Liver (tissue), 3 donors: ENCODE results near the gene PTGES.

ENCODE experiments used
- CTCF ChIP-seq: fragments of 150-350 bp; IDR thresholded peaks from 2 replicates; pipeline ENCODE4 v1.5.1; 2017; ENCODE audit warnings: improper control_type of control experiment, low read depth, low read length; ENCODE audit not compliant: missing input control
- FOXA1 ChIP-seq: IDR thresholded peaks from 2 replicates; pipeline ENCODE4 v1.6.1; 2016; ENCODE audit warnings: antibody characterized with exemption
- HNF4A ChIP-seq, 2 donors: conservative IDR thresholded peaks; 2 replicates each; pipeline ENCODE4 v1.6.1; 2016; ENCODE audit warnings: antibody characterized with exemption in 2 of 2, mild to moderate bottlenecking in 2 of 2
- JUND ChIP-seq, 2 donors: IDR thresholded peaks; 2 replicates each; pipeline ENCODE4 v1.6.1; 2016; ENCODE audit warnings: antibody characterized with exemption in 2 of 2
- MAX ChIP-seq: IDR thresholded peaks from 2 replicates; pipeline ENCODE4 v1.6.1; 2016; ENCODE audit warnings: antibody characterized with exemption
- NR2F2 ChIP-seq: IDR thresholded peaks from 2 replicates; pipeline ENCODE4 v1.6.1; 2016; ENCODE audit warnings: antibody characterized with exemption
- RAD21 ChIP-seq, 2 donors: IDR thresholded peaks; 2 replicates each; pipeline ENCODE4 v1.6.1; 2016; ENCODE audit warnings: antibody characterized with exemption in 2 of 2, mild to moderate bottlenecking in 2 of 2
- SP1 ChIP-seq: IDR thresholded peaks from 2 replicates; pipeline ENCODE4 v1.6.1; 2018; ENCODE audit warnings: antibody characterized with exemption, mild to moderate bottlenecking
- TAF1 ChIP-seq: conservative IDR thresholded peaks from 2 replicates; pipeline ENCODE4 v1.6.1; 2016; ENCODE audit warnings: antibody characterized with exemption, mild to moderate bottlenecking
- ZBTB33 ChIP-seq: IDR thresholded peaks from 2 replicates; pipeline ENCODE4 v1.6.1; 2016; ENCODE audit warnings: antibody characterized with exemption
- TF ChIP-seq, protein P1 (sequence below): IDR thresholded peaks from 2 replicates; pipeline ENCODE4 v1.6.1; 2016; ENCODE audit warnings: antibody characterized with exemption, mild to moderate bottlenecking
- donor health status: healthy.
- donor health status: healthy.

DNA sequence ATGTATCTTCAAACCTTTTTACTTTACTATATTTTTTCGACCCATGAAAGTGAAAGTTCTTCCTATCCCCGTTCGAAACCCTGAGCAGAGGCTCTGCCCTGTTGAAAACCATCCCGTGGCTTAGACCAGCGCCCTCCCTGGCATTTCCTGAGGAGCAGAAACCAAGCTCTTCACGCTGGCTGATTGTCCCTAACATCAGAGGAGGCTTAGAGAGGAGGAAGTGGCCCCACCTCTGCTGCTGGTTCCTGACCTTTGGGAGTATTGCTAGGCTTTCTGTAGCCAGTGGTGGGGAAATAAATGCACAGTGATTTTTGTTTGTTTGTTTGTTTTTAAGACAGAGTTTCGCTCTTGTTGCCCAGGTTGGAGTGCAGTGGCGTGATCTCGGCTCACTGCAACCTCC, 4.2 kb upstream of the PTGES start:
- no peak for TF ChIP-seq CTCF
- no peak for TF ChIP-seq ZBTB33
- no peak for TF ChIP-seq SP1
- no peak for TF ChIP-seq JUND (IDR thresholded peaks at IDR 0.05)
- no peak for TF ChIP-seq RAD21 (IDR thresholded peaks at IDR 0.05)
- TF ChIP-seq, protein P1, sequence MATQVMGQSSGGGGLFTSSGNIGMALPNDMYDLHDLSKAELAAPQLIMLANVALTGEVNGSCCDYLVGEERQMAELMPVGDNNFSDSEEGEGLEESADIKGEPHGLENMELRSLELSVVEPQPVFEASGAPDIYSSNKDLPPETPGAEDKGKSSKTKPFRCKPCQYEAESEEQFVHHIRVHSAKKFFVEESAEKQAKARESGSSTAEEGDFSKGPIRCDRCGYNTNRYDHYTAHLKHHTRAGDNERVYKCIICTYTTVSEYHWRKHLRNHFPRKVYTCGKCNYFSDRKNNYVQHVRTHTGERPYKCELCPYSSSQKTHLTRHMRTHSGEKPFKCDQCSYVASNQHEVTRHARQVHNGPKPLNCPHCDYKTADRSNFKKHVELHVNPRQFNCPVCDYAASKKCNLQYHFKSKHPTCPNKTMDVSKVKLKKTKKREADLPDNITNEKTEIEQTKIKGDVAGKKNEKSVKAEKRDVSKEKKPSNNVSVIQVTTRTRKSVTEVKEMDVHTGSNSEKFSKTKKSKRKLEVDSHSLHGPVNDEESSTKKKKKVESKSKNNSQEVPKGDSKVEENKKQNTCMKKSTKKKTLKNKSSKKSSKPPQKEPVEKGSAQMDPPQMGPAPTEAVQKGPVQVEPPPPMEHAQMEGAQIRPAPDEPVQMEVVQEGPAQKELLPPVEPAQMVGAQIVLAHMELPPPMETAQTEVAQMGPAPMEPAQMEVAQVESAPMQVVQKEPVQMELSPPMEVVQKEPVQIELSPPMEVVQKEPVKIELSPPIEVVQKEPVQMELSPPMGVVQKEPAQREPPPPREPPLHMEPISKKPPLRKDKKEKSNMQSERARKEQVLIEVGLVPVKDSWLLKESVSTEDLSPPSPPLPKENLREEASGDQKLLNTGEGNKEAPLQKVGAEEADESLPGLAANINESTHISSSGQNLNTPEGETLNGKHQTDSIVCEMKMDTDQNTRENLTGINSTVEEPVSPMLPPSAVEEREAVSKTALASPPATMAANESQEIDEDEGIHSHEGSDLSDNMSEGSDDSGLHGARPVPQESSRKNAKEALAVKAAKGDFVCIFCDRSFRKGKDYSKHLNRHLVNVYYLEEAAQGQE = no peak
- TF ChIP-seq MAX = no peak
- TF ChIP-seq NR2F2 = no peak
- TF ChIP-seq FOXA1 = no peak
- no peak for TF ChIP-seq TAF1
- no peak for TF ChIP-seq HNF4A (conservative IDR thresholded peaks at IDR 0.05)
